Fibroblast of mammary gland (primary cell): ENCODE results near the gene PTH2R.
"Not testable (repeated sequence)": the region's sequence is repeated elsewhere in the genome, so short reads cannot be mapped to it uniquely, and the experiment has no call there.

Experiments used
- DNase-seq: peaks from one replicate; pipeline ENCODE4 v3.0.0-alpha.2; 2010; ENCODE audit warnings: low read depth
- H3K4me3 ChIP-seq: 2 replicates; pipeline ENCODE4 v1.5.1; 2011; ENCODE audit warnings: low read depth, mild to moderate bottlenecking, low read length, moderate library complexity; ENCODE audit not compliant: control insufficient read depth
- CTCF ChIP-seq: conservative IDR thresholded peaks from 2 replicates; pipeline ENCODE4 v1.5.1; 2011; ENCODE audit warnings: low read depth, low read length, inconsistent platforms; ENCODE audit not compliant: control insufficient read depth, insufficient read depth

PTH2R gene

GRCh38 chr2:208493186-208493585 lies 86.6 kb downstream of the PTH2R start:
- no peak for DNase-seq
- H3K4me3 ChIP-seq, result no peak overlapping the region
- no peak for TF ChIP-seq CTCF

- TF ChIP-seq CTCF, result no peak
- no peak overlapping the region for H3K4me3 ChIP-seq
- DNase-seq, result no peak
Observed at GRCh38 chr2:208496129-208496528, 89.5 kb downstream of the PTH2R start.

- TF ChIP-seq CTCF, result no peak
- DNase-seq, result peak; percentile 1
- no peak overlapping the region for H3K4me3 ChIP-seq
Observed at GRCh38 chr2:208501206-208501605, 94.6 kb downstream of the PTH2R start.

- no peak for DNase-seq
- H3K4me3 ChIP-seq, result no peak overlapping the region
- no peak for TF ChIP-seq CTCF
Observed at GRCh38 chr2:208502288-208502687, 95.7 kb downstream of the PTH2R start.

- not testable (repeated sequence) for DNase-seq, H3K4me3 ChIP-seq
Observed at GRCh38 chr2:208505365-208505764, 98.8 kb downstream of the PTH2R start.

- no peak for DNase-seq
- TF ChIP-seq CTCF, result no peak
- no peak overlapping the region for H3K4me3 ChIP-seq
Observed at GRCh38 chr2:208509586-208509985, 103.0 kb downstream of the PTH2R start.

- no peak for TF ChIP-seq CTCF
- H3K4me3 ChIP-seq, result no peak overlapping the region
- no peak for DNase-seq
Observed at GRCh38 chr2:208511016-208511415, 104.4 kb downstream of the PTH2R start.

- no peak overlapping the region for H3K4me3 ChIP-seq
Observed at GRCh38 chr2:208511573-208511972, 105.0 kb downstream of the PTH2R start.

More at GRCh38 chr2:208511573-208511972, 105.0 kb downstream of the PTH2R start:
- TF ChIP-seq CTCF, result no peak
- DNase-seq, result no peak
